ENCODE measurements around the gene MET.

MET gene

GRCh38 chr7:116786791-116787443 is 114.9 kb downstream of the MET start:
- no peak for DNase-seq

- DNase-seq = no peak
These were observed 115.9 kb downstream of the MET start for GRCh38 chr7:116787881-116788280.

- no peak for DNase-seq
These were observed 116.7 kb downstream of the MET start for GRCh38 chr7:116788572-116789197.

- DNase-seq = no peak
These were observed 118.0 kb downstream of the MET start for GRCh38 chr7:116790025-116790424.

- DNase-seq = no peak
These were observed 120.8 kb downstream of the MET start for GRCh38 chr7:116792813-116793212.

GRCh38 chr7:116793795-116794340 is 121.9 kb downstream of the MET start:
- no peak for DNase-seq

GRCh38 chr7:116796471-116796870 is 124.5 kb downstream of the MET start:
- no peak for DNase-seq

- DNase-seq = no peak
These were observed 125.6 kb downstream of the MET start for GRCh38 chr7:116797612-116798011.

- DNase-seq = no peak
These were observed 126.2 kb downstream of the MET start for GRCh38 chr7:116798232-116798631.

GRCh38 chr7:116799916-116800315 is 127.9 kb downstream of the MET start:
- DNase-seq = no peak

- DNase-seq = no peak
These were observed 128.6 kb downstream of the MET start for GRCh38 chr7:116800594-116800993.

- DNase-seq = no peak
These were observed 129.2 kb downstream of the MET start for GRCh38 chr7:116801092-116801710.

- DNase-seq = no peak
These were observed 130.2 kb downstream of the MET start for GRCh38 chr7:116802144-116802745.

- no peak for DNase-seq
These were observed 130.8 kb downstream of the MET start for GRCh38 chr7:116802746-116803152.

- DNase-seq = no peak
These were observed 132.5 kb downstream of the MET start for GRCh38 chr7:116804471-116804870.

- DNase-seq = no peak
These were observed 133.1 kb downstream of the MET start for GRCh38 chr7:116805100-116805544.

GRCh38 chr7:116806046-116806944 is 134.3 kb downstream of the MET start:
- no peak for DNase-seq

- DNase-seq = no peak
These were observed 135.1 kb downstream of the MET start for GRCh38 chr7:116807011-116807560.

GRCh38 chr7:116809636-116810266 is 137.8 kb downstream of the MET start:
- DNase-seq = peak; percentile 50

- DNase-seq = no peak
These were observed 138.5 kb downstream of the MET start for GRCh38 chr7:116810267-116811116.

GRCh38 chr7:116811768-116812167 is 139.8 kb downstream of the MET start:
- DNase-seq = no peak
